Measurements from ENCODE around the gene IKBKE. TPM values are rescaled to one million over a fixed set of nuclear protein-coding genes. Genes with fewer than 3 reads are reported as not detected.

Gene IKBKE
- total RNA-seq, 2 experiments from 2014 or later, result 72.6 to 85.1 TPM

GRCh38 chr1:206445911-206446356 is 24.3 kb upstream of the IKBKE start:
- CTCF ChIA-PET, result interaction anchor here (0.9 to 1.5 kb wide), 5 partner anchors 9 to 25 kb away, joined by 3 to 6 read pairs (median 3); partner anchors contain the start of gene IKBKE
- H3K9me3 Mint-ChIP-seq, result no peaks in the 10 kb centered on the region
- no peak overlapping the region for H3K4me3 Mint-ChIP-seq
- POLR2A ChIA-PET, result no interaction called here
- H3K27ac Mint-ChIP-seq, result no peak overlapping the region
- H3K4me1 Mint-ChIP-seq, result peaks cover 1% of the 10 kb centered on the region
- peaks cover 25% of the 10 kb centered on the region for H3K36me3 Mint-ChIP-seq (ENCODE audit: low read depth)
- DNase-seq, result no peak
- no peaks in the 10 kb centered on the region for H3K27me3 Mint-ChIP-seq

- Mint-ChIP-seq H3K36me3 (ENCODE audit: low read depth) (peaks cover 30% of the 10 kb centered on the region), H3K27me3 (no peaks in the 10 kb centered on the region), H3K27ac (no peak overlapping the region), H3K4me3 (no peak overlapping the region), H3K4me1 (peaks cover 1% of the 10 kb centered on the region), H3K9me3 (no peaks in the 10 kb centered on the region)
- ChIA-PET POLR2A (no interaction called here), CTCF (interaction anchor here (1.0 to 1.4 kb wide), 4 partner anchors 8 to 24 kb away, joined by 3 to 4 read pairs (median 4); no protein-coding TSS in a partner anchor)
- no peak for DNase-seq
Measured at GRCh38 chr1:206446688-206447421, 23.4 kb upstream of the IKBKE start.

DNA sequence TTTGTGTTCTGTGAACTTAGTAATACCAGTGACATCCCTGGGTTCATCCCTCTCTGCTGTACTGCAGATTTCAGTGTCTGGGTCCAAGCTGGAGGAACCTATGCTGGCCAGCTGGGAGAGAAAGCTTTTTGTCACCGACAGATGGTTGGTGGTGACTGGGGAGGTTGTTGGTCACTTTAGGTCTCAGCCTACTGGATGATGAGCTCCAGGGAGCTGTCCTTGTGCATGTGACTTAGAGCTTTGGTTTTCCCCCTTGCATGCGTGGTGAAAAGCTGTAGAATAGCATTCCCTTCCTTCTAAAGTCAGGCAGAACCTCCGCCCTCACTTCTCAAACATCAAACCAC is 22.9 kb upstream of the IKBKE start:
- no peaks in the 10 kb centered on the region for H3K9me3 Mint-ChIP-seq
- H3K36me3 Mint-ChIP-seq (ENCODE audit: low read depth), result peaks cover 30% of the 10 kb centered on the region
- ChIA-PET POLR2A (no interaction called here), CTCF (interaction anchor here (1.1 kb wide), 2 partner anchors 8 to 10 kb away, joined by 3 to 4 read pairs; no protein-coding TSS in a partner anchor)
- no peaks in the 10 kb centered on the region for H3K27me3 Mint-ChIP-seq
- H3K4me1 Mint-ChIP-seq, result peaks cover 1% of the 10 kb centered on the region
- no peak for DNase-seq
- no peak overlapping the region for H3K4me3 Mint-ChIP-seq
- H3K27ac Mint-ChIP-seq, result no peak overlapping the region

GRCh38 chr1:206447792-206448191 is 22.5 kb upstream of the IKBKE start:
- ChIA-PET CTCF (interaction anchor here (1.1 kb wide), 1 partner anchor 9 kb away, joined by 4 read pairs; no protein-coding TSS in a partner anchor), POLR2A (no interaction called here)
- Mint-ChIP-seq H3K27ac (no peak overlapping the region), H3K36me3 (ENCODE audit: low read depth) (peaks cover 30% of the 10 kb centered on the region), H3K27me3 (no peaks in the 10 kb centered on the region), H3K4me3 (no peak overlapping the region), H3K4me1 (peaks cover 1% of the 10 kb centered on the region), H3K9me3 (no peaks in the 10 kb centered on the region)
- no peak for DNase-seq

- no peak overlapping the region for H3K4me3 Mint-ChIP-seq
- peaks cover 1% of the 10 kb centered on the region for H3K4me1 Mint-ChIP-seq
- CTCF ChIA-PET, result no interaction called here
Measured at GRCh38 chr1:206448471-206448870, 21.8 kb upstream of the IKBKE start.

GRCh38 chr1:206449565-206449964 is 20.7 kb upstream of the IKBKE start:
- H3K27ac Mint-ChIP-seq, result no peak overlapping the region
- DNase-seq, result no peak
- peaks cover 28% of the 10 kb centered on the region for H3K36me3 Mint-ChIP-seq (ENCODE audit: low read depth)
- POLR2A ChIA-PET, result no interaction called here
- H3K4me3 Mint-ChIP-seq, result no peak overlapping the region
- no peaks in the 10 kb centered on the region for H3K27me3 Mint-ChIP-seq
- CTCF ChIA-PET, result interaction anchor here (0.8 to 1.5 kb wide), 2 partner anchors 12 to 16 kb away, joined by 3 to 5 read pairs; no protein-coding TSS in a partner anchor
- peaks cover 1% of the 10 kb centered on the region for H3K4me1 Mint-ChIP-seq
- H3K9me3 Mint-ChIP-seq, result no peaks in the 10 kb centered on the region

More at GRCh38 chr1:206448471-206448870, 21.8 kb upstream of the IKBKE start:
- H3K27me3 Mint-ChIP-seq, result no peaks in the 10 kb centered on the region
- no peaks in the 10 kb centered on the region for H3K9me3 Mint-ChIP-seq
- H3K27ac Mint-ChIP-seq, result no peak overlapping the region
- H3K36me3 Mint-ChIP-seq (ENCODE audit: low read depth), result peaks cover 28% of the 10 kb centered on the region
- POLR2A ChIA-PET, result no interaction called here
- no peak for DNase-seq

GRCh38 chr1:206450281-206450680 is 20.0 kb upstream of the IKBKE start:
- H3K4me3 Mint-ChIP-seq, result no peak overlapping the region
- ChIA-PET CTCF (interaction anchor here (0.6 to 1.5 kb wide), 5 partner anchors 12 to 1640 kb away, joined by 3 to 5 read pairs (median 3); partner anchors contain the start of gene IKBKE), POLR2A (no interaction called here)
- peaks cover 1% of the 10 kb centered on the region for H3K4me1 Mint-ChIP-seq
- no peaks in the 10 kb centered on the region for H3K9me3 Mint-ChIP-seq
- H3K27me3 Mint-ChIP-seq, result no peaks in the 10 kb centered on the region
- no peak overlapping the region for H3K27ac Mint-ChIP-seq
- peaks cover 25% of the 10 kb centered on the region for H3K36me3 Mint-ChIP-seq (ENCODE audit: low read depth)
- no peak for DNase-seq

GRCh38 chr1:206451134-206451686 is 19.1 kb upstream of the IKBKE start:
- Mint-ChIP-seq H3K4me1 (peaks cover 2% of the 10 kb centered on the region), H3K27me3 (no peaks in the 10 kb centered on the region), H3K36me3 (ENCODE audit: low read depth) (peaks cover 33% of the 10 kb centered on the region), H3K9me3 (no peaks in the 10 kb centered on the region), H3K4me3 (no peak overlapping the region), H3K27ac (no peak overlapping the region)
- POLR2A ChIA-PET, result interaction anchor here (0.6 kb wide), 1 partner anchor 549 kb away, joined by 3 read pairs; no protein-coding TSS in a partner anchor
- CTCF ChIA-PET, result interaction anchor here (0.8 to 1.3 kb wide), 2 partner anchors 13 to 19 kb away, joined by 4 to 5 read pairs; partner anchors contain the start of gene IKBKE
- DNase-seq, result no peak

- Mint-ChIP-seq H3K9me3 (no peaks in the 10 kb centered on the region), H3K27me3 (no peaks in the 10 kb centered on the region), H3K27ac (no peak overlapping the region), H3K4me1 (peaks cover 14% of the 10 kb centered on the region), H3K36me3 (ENCODE audit: low read depth) (peaks cover 30% of the 10 kb centered on the region), H3K4me3 (no peak overlapping the region)
- no peak for DNase-seq
- ChIA-PET POLR2A (no interaction called here), CTCF (interaction anchor here (0.7 kb wide), 1 partner anchor 14 kb away, joined by 3 read pairs; no protein-coding TSS in a partner anchor)
Measured at GRCh38 chr1:206453111-206453510, 17.2 kb upstream of the IKBKE start.

DNA sequence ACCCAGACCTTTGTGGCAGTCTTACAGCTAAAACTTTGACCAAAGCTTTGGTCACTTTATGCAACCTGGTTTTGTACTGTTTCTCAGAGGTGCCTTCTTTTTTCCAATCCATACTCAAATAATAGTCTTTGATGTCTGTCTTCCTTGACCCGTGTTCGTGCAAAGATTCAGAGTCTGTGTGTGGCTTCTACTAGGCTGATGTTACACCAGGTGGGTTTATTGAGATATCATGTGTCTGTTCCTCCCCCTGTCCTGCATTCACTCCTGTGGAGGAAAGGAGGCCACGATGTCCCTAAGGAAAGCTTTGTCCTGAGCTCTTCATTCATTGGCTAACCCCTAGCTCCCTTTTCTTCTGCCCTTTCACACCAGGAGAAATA is 15.0 kb upstream of the IKBKE start:
- Mint-ChIP-seq H3K27me3 (no peaks in the 10 kb centered on the region), H3K9me3 (no peaks in the 10 kb centered on the region), H3K27ac (no peak overlapping the region), H3K4me3 (no peak overlapping the region), H3K36me3 (ENCODE audit: low read depth) (peaks cover 26% of the 10 kb centered on the region), H3K4me1 (peaks cover 12% of the 10 kb centered on the region)
- DNase-seq, result no peak
- POLR2A ChIA-PET, result no interaction called here
- CTCF ChIA-PET, result interaction anchor here (0.9 kb wide), 2 partner anchors 10 kb away, joined by 3 to 5 read pairs; no protein-coding TSS in a partner anchor

DNA sequence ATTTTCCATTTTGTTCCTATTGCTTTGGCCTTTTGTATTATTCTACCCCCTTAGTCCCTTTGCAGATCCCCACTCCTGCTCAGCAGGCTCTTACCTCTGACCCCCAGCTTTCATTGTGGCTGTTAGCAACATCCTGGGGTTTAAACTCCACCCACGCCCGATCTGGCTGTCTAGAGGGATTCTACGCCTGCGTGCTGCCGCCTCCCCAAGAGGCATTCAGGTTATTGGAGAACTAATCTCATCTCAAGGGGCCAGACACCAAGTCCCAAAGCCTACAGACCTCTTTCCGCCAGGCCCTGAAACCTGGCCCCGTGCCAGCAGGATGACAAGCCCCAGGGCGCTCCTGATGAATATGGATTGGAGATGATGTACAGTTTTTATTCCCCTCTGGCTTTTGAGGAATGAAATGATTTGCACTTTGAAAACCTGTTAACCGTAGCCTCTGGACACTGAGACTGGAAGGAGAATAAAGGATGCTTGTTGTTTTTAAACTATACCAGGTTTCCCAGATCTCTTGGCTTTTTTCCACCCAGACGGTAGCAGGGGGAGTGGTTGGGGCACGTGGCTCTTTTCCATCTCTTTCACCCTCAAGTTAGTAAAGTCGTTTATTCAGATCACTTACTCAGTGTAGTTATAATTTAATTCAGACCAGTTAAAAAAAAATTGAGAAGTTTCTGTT is 14.5 kb upstream of the IKBKE start:
- Mint-ChIP-seq H3K4me3 (no peak overlapping the region), H3K27ac (no peak overlapping the region), H3K4me1 (peaks cover 12% of the 10 kb centered on the region), H3K36me3 (ENCODE audit: low read depth) (peaks cover 26% of the 10 kb centered on the region), H3K9me3 (no peaks in the 10 kb centered on the region), H3K27me3 (no peaks in the 10 kb centered on the region)
- POLR2A ChIA-PET, result no interaction called here
- CTCF ChIA-PET, result interaction anchor here (0.9 kb wide), 1 partner anchor 10 kb away, joined by 3 read pairs; no protein-coding TSS in a partner anchor
- no peak for DNase-seq

DNA sequence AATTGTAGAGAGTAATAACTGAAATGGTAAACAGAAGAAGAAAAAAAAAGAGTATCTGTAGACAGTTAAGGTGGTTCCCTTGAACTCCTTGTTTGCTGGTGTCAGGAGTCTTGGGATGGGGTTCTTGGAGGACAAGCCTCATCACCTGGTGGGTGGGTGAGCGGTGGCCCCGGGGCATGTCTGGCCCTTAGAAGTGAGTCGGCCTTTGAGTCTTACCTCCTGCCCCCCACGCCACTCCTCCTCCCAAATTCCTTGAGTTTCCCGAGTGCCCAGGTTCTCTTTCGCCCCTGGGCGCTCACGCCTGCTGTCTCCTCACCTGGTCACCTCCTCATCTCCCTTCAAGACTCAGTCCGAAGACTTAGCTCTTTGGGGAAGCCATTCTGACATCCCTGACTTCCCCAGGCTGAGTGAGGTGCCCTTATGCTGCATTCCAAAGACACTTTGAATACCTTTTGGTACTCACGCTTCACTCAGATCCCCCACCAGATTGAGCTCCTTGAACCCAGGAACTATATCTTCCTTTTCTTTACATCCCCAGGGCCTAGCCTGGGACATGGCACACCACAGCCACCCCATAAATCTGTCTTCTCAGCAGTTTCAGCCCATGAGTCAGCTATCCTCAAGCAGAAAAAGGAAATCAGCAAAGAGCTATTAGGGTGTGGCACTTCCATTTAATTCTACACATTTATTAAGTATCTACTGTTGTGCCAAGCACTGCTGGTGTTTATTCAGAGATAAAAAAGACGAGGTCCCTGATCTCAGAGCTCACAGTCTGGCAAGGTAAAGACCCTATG is 13.5 kb upstream of the IKBKE start:
- ChIA-PET CTCF (interaction anchor here (0.8 to 1.3 kb wide), 3 partner anchors 9 to 13 kb away, joined by 3 to 5 read pairs (median 4); partner anchors contain the start of gene IKBKE), POLR2A (no interaction called here)
- H3K27me3 Mint-ChIP-seq, result no peaks in the 10 kb centered on the region
- no peak for DNase-seq
- peaks cover 13% of the 10 kb centered on the region for H3K4me1 Mint-ChIP-seq
- no peak overlapping the region for H3K27ac Mint-ChIP-seq
- no peaks in the 10 kb centered on the region for H3K9me3 Mint-ChIP-seq
- H3K36me3 Mint-ChIP-seq (ENCODE audit: low read depth), result peaks cover 19% of the 10 kb centered on the region
- H3K4me3 Mint-ChIP-seq, result no peak overlapping the region
